Measurements from ENCODE around the gene HOXD1. TPM values are rescaled to one million over a fixed set of nuclear protein-coding genes. Genes with fewer than 3 reads are reported as not detected.
A peak's percentile ranks its signal among the peaks of the same experiment; 100 is the strongest.

Gene HOXD1
- total RNA-seq, 4 donors from 2014 or later = 0.11 to 0.40 TPM; not detected in 2

DNA sequence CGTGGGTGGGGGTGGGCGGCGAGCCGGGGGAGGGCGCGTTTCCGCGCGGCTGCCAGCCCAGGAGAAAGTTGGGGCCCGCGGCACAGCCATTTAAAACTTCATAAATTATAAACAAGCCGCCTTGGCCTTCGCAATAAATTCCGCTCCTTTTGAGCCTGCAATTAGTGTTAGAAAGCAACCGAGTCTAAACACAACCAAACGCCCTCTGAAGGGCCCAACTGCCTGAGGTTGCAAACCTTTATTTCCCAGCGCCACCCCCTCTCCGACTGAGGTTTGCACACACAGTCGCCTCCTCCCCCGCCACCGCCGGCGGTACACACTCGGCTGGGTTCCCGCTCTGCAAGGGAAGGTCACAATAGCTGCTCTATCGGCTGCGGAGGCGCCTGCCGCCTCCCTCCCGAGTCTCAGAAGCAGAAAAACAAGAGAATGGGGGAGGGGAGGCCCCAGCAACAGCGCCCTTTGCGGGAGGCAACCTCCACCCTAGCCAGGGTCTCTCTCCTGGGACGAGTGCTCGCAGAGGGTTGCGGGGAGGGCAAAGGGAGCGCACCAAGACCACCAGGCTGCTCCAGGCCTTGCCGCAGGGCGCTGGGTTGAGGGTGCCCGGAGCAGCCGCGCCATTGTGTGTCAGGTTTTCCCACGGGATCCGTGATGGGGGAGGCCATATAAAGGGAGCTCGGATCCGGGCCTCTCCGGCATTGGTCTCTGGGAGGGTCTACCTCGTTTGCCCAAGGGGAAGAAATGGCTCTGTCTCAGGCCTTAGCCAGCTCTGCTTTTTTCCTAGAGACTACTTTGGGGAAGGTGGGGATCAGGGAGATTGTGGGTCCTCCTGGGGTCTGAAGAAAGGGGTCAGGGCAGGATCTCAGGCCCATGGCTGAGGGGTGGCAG, 13.4 kb upstream of the HOXD1 start:
- H3K9me3 ChIP-seq = no peaks in the 10 kb centered on the region
- H3K4me3 ChIP-seq (replicated peaks in 1 of 3) = no peak overlapping the region
- H3K4me1 ChIP-seq = peaks cover 14 to 15% of the 10 kb centered on the region in 2 donors
- WGBS, 2 donors = 18 to 35% methylated on average over 22 to 32 of the region's 47 CpGs
- H3K27me3 ChIP-seq = peaks cover 57% of the 10 kb centered on the region
- TF ChIP-seq, protein P1, sequence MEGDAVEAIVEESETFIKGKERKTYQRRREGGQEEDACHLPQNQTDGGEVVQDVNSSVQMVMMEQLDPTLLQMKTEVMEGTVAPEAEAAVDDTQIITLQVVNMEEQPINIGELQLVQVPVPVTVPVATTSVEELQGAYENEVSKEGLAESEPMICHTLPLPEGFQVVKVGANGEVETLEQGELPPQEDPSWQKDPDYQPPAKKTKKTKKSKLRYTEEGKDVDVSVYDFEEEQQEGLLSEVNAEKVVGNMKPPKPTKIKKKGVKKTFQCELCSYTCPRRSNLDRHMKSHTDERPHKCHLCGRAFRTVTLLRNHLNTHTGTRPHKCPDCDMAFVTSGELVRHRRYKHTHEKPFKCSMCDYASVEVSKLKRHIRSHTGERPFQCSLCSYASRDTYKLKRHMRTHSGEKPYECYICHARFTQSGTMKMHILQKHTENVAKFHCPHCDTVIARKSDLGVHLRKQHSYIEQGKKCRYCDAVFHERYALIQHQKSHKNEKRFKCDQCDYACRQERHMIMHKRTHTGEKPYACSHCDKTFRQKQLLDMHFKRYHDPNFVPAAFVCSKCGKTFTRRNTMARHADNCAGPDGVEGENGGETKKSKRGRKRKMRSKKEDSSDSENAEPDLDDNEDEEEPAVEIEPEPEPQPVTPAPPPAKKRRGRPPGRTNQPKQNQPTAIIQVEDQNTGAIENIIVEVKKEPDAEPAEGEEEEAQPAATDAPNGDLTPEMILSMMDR (IDR thresholded peaks at IDR 0.05) = no peak
- TF ChIP-seq POLR2A (IDR thresholded peaks at IDR 0.05) = no peak
- DNase-seq = no peak
- intact Hi-C loops (cut with DNase I) = no loop called here
- H3K36me3 ChIP-seq = no peaks in the 10 kb centered on the region
- no peak overlapping the region for H3K27ac ChIP-seq

DNA sequence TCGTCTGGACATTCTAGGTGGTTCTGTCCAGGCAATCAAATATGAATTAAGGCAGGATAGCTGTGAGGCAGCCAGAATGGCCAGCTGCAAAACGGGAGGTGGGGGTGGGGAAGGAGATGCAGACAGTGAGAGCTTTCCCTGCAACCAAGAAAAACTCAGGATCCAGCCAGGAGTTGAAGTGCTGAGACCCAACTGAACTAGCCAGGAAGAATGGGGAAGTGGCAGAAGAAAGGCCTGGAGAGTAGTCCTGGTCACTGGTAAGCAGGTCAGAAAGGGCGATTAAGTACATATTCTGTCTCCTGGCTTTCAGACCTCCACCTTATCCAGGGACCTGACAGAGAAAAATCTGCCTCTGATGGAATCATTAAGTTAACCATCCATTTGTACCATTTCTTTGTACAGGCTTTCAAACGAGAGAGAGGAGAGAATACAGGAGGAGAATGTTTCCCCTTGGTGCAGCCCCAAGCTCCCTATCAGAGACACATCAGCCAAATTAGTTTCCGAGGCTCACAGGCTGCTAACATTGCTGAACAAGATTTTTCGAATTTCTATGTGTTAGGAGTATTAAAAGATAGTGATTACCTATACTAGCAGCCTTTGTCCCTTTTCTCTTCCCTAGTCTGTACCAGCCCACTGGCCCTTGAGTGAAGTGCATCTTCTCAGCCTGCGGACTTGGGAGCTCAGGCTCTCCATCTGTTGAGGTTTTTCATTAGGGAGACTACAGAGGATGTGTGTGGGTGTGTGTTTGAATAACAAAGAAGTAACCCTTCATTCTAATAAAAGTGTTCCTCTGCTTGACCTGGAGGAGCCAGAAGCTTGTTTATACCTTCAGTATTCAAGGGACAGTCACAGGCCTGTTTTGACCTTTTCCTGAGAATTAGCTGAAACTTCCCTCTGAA, 12.5 kb upstream of the HOXD1 start:
- Histone ChIP-seq H3K27me3 (peaks cover 57% of the 10 kb centered on the region), H3K9me3 (no peaks in the 10 kb centered on the region), H3K27ac (no peak overlapping the region), H3K36me3 (no peaks in the 10 kb centered on the region), H3K4me1 (peaks cover 14 to 15% of the 10 kb centered on the region in 2 donors), H3K4me3 (replicated peaks in 1 of 3) (no peak overlapping the region)
- intact Hi-C loops (cut with DNase I) = no loop called here
- TF ChIP-seq, protein P1 (IDR thresholded peaks at IDR 0.05) = no peak
- TF ChIP-seq POLR2A (IDR thresholded peaks at IDR 0.05) = no peak
- DNase-seq = no peak
- 69 to 72% methylated on average over 7 of the region's 7 CpGs for WGBS, 2 donors

DNA sequence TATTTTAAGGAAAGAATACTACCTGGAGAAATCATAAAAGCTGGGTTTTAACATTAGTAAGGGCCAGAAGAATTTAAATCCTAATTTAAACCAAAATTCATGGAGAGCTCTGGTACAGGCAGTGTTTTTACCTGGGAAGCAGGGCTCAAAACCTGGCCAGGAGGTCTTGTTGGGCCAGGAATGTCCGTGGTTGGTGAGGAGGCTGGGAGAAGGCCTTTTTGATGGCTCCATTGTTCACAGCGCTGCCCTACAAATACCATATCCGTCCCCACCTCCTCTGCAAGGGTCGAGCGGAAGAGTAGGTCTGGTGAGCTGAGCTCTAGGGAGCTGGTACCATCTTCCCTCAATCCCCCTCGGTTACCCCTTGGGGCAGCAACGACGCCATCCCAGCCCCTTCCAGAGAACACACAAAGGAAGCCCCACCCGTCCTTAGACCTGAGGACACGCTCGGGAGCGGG, 10.9 kb upstream of the HOXD1 start:
- WGBS, 2 donors = 12 to 29% methylated on average over 4 to 5 of the region's 12 CpGs
- no peak overlapping the region for H3K4me3 ChIP-seq (replicated peaks in 1 of 3)
- no peak overlapping the region for H3K27ac ChIP-seq
- no peak for DNase-seq
- TF ChIP-seq POLR2A (IDR thresholded peaks at IDR 0.05) = no peak
- TF ChIP-seq, protein P1 (IDR thresholded peaks at IDR 0.05) = no peak
- intact Hi-C loops (cut with DNase I) = no loop called here
- H3K36me3 ChIP-seq = no peaks in the 10 kb centered on the region
- peaks cover 47% of the 10 kb centered on the region for H3K27me3 ChIP-seq
- H3K4me1 ChIP-seq = peaks cover 7 to 8% of the 10 kb centered on the region in 2 donors
- no peaks in the 10 kb centered on the region for H3K9me3 ChIP-seq

DNA sequence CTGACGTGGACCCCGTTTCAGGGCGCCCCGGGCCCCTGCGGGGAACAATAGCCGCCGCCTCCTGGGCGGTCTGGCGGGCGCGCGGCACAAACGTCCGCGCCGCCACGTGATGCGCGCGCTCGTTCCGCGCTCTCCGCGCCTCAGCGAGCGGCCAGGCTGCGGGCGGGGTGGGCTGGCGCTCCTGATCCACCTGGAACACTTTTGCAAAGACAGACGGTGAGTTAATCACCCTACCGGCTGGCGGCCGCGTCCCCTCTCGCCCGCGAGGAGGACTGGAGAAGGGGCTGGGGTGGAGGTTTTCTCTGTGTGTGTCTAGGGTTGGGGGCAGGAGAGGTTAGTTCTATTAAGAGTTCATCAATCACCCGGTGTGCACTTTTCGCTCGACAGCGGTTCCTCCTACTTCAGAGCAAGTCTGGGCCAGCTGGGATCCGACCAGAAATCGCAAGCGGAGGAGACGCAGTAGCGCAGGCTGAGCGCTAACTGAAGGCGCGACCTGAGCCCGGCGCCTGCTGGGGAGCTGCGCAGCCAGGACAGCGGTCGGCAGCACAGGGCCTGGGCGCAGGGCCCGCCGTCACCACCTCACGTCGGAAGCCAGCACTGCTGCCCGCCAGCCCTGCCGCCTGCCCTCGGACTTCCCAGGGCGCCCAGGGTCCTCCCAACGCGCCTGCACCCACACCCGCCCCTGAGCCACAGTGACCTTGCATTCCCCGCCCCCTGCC, 10.3 kb upstream of the HOXD1 start:
- DNase-seq = no peak
- H3K27me3 ChIP-seq = peaks cover 42% of the 10 kb centered on the region
- peak overlapping the region in 1 of 3 donors; percentile 12 for H3K4me3 ChIP-seq (replicated peaks in 1 of 3)
- intact Hi-C loops (cut with DNase I) = no loop called here
- H3K27ac ChIP-seq = no peak overlapping the region
- H3K4me1 ChIP-seq = peaks cover 7 to 8% of the 10 kb centered on the region in 2 donors
- H3K36me3 ChIP-seq = no peaks in the 10 kb centered on the region
- TF ChIP-seq POLR2A (IDR thresholded peaks at IDR 0.05) = no peak
- TF ChIP-seq, protein P1 (IDR thresholded peaks at IDR 0.05) = no peak
- WGBS, 2 donors = 2 to 6% methylated on average over 17 to 26 of the region's 68 CpGs
- no peaks in the 10 kb centered on the region for H3K9me3 ChIP-seq

Data from thyroid gland (tissue), 4 donors.